HG02610 (cell line): ENCODE measurements around the gene HPCA.

Experiments used
- ATAC-seq: cut with Tn5 transposase; IDR thresholded peaks from one replicate; pipeline ENCODE4 v1.9.1; 2021; ENCODE audit warnings: mild to moderate bottlenecking, moderate library complexity; ENCODE audit not compliant: unreplicated experiment

The HPCA gene

DNA sequence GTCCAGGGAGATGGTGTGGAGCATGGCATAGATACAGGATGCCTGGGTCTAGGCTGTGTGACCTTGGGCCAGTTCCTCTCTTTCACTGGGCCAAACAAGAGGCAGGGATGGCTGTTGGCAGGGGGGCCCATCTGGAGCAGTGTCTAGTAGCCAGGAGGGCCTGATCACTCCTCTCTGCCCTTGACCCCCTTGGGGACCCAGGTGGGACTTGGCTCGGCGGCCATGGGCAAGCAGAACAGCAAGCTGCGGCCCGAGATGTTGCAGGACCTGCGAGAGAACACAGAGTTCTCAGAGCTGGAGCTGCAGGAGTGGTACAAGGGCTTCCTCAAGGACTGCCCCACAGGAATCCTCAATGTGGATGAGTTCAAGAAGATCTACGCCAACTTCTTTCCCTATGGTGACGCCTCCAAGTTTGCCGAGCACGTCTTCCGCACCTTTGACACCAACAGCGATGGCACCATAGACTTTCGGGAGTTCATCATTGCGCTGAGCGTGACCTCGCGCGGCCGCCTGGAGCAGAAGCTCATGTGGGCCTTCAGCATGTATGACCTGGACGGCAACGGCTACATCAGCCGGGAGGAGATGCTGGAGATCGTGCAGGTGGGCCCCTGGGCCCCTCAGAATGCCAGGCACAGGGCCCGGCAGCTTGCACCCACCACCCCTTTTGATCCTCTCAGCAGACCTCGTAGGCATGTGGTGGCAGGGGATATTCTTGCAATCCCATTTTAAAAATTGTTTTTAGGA is 2.6 kb downstream of the HPCA start:
- ATAC-seq: no peak

DNA sequence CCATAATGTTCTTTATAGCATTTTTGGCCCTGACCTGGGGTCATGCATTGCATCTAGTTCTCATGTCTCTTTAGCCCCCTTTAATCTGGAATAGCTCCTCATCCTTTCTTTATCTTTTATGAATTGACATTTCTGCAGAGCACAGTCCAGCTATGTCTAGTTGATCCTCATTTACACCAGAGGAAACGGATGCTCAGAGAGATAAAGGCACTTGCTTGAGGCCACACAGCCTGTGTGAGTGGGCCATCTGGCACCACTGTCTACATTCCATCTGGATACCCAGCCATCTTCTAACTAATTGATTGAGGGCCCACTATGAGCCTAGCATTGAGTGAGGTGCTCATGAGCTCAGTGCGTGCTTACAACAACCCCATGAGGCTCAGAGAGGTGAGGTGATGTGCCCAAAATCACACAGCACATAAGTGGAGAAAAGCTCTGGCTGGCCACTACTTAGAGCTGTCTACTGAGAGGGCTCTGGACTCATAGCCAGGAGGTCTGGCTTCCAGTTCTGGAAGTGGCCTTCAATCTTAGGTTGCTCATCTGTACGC is 3.5 kb downstream of the HPCA start:
- ATAC-seq: no peak

DNA sequence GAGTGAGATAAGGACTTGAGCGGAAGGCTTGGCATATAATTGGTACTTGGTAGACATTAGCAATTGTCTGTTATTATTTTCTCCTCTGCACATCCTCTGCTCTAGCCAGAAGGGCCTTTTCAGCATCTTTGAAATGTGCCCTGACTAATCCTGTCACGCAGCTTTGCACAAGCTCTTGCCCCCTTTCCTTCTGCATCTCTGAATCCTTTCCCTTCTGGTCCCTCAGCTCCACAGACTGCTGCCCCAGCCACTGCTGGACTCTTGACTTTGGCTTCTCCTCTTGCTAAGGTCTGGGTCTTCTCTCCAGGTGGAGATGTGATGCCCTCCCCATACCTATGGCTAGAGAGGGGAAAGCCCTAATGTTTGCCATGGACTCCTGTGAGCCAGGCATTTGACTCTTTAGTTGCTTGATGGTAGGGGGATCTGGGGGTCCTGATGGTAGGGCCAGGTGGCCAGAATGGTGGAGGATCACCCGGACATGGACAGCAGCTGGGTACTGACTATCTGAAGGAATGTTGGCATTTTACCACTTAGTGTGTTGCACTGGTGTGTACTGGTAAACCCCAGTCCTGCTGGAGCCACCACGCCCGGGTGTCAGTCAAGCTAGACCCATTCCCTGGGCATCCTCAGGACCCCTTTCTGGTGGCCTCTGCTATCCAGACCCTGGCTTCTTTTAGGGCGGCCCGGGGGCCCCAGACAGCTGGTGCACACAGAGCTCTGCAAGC is 4.4 kb downstream of the HPCA start:
- no peak for ATAC-seq

DNA sequence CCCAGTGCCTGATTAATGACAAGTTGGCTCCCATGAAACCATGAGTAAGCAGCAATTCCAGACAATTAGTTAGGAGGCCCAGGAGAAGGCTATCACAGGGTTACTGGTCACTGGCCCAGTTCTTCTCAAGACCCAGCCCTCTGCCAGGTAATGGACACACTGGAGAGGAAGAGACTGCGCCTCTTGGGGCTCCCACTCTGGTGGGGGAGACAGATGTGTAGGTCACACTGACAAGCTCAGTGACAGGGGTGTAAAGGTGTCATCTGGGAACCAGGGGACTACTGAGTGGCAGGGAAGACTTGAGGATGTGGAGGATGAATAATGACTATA is 4.9 kb downstream of the HPCA start:
- ATAC-seq: no peak

DNA sequence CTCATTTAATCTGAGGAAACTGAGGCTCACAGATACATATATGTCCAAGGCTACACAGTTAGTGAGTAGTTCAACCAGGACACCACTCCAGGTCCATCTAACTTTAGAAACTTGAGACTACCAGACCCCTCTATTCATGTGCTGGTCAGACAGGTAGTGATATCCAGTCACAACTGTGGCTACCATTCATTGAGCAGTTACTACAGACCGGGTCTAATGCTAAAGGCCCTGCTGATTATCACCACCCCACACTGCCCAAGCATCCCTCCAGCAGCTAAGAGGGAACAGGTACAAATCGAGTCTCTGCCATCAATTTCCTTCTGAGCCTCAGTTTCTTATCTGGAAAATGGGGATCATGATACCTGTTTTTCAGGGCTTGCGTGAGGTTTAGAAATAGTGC is 5.3 kb downstream of the HPCA start:
- ATAC-seq: no peak

DNA sequence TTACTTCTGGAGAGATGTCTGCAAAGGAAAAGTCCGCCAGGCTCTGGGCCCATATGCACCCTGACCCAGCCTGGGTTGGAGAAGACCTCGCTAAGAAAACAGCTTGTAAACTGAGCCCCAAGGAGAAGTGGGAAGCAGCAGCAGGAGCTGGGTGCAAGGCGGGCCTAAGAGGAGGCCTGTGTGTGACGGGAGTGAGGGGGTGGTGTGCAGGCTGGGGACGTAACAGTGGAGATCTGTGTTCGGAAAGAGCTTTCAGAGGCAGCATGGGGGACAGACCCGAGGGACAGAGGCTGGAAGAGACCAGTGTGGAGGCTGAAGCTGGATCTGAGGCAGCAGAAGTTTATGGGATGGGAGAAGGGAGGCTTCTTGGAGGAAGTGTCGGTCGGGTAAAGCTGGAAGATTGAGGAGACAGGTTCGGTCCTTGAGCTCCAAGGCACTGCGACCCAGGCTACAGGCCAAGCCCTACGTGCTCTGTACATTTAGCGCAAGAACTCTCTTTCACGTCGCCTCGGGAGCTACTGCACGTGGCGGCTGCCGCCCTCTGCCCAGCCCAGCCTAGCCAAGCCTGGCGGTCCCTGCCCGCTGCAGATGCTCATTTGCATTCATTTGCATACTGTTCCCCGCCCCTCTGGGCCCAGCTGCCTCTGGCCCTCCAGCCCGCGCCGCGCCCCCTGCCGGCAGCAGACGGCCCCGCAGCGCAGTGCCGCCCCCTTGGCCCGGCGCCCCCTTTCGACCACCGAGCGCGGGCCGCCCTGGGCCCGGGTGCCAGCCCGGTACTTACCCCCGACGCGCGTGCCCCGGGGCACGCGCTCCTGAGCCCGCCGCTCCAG is 6.3 kb downstream of the HPCA start:
- no peak for ATAC-seq

DNA sequence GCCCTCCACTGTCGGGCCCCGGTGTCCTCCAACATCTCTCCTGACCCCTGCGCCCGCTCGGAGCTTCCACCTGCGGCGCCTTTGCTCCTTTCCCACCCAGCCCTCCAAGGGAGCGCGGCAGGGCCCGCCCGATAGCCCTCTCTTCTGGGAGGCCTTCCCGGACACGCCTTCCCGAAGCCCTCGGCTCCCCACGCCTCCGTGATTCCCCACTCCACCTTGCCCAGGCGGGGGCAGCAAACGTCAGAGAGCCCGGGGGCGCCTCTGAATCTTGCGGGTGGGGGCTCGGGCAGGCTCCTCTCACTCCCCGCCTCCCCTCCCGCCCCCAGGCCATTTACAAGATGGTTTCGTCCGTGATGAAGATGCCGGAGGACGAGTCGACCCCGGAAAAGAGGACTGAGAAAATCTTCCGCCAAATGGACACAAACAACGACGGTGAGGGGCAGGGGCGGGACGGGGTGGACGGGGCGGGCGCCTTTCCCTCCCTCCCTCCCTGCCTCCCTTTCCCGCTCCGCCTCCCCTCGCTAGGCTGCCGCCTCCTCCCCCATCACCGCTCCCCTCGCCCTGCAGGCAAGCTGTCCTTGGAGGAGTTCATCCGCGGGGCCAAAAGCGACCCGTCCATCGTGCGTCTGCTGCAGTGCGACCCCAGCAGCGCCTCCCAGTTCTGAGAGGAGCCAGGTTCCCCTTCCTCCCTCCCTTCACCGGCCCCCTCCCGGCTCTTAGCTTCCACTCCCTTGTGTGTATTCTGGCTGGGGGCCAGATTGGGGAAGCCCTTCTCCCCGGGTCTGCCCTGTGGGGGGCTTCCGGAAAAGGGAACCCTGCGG is 7.1 kb downstream of the HPCA start:
- no peak for ATAC-seq

DNA sequence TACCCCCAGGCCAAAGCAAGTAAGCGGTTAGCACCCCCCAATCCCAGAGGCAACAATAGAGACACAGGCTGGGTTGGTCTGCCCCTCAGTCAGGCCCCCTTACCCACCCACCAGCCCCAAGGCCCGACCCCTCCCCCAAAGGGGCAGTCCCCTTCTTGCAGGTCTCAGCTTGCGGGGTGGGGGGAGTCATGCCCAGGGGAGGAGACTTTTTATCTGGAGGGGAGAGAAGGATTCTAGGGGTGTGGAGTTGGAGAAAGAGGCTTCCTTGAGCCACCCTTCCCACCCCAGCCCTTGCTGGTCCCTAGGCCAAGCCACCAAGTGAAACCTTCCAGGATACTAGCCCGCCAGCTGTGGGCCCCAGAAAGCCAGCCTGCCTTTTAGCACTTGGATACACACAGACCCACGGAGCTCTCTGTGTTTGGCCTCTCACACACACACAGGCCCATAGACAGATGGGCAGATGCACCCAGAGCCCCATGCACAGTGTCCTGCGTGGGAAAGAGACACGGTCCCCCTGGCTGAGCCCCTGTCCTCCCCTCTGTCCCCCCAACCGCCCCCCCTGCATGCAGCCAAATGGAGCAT is 7.8 kb downstream of the HPCA start:
- ATAC-seq: no peak

DNA sequence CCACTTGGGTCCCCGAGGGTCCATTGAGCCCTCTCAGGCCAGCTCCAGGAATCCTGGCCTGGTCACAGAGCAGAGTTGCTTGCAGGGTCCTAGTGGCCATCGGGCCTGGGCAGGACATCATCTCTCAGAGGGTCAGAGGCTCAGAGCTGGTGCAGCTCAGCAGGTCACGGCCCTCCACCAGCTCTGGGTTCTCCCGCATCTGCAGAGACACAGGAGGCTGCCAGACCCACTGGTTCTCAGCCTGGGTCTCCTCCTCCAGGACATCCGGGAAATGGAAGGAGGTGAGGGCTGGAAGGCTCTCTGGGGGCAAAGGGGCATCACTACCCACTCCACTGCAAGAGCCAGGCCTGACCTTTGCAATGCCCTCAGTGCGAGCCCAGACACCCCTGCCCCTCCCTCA is 8.4 kb downstream of the HPCA start:
- no peak for ATAC-seq

DNA sequence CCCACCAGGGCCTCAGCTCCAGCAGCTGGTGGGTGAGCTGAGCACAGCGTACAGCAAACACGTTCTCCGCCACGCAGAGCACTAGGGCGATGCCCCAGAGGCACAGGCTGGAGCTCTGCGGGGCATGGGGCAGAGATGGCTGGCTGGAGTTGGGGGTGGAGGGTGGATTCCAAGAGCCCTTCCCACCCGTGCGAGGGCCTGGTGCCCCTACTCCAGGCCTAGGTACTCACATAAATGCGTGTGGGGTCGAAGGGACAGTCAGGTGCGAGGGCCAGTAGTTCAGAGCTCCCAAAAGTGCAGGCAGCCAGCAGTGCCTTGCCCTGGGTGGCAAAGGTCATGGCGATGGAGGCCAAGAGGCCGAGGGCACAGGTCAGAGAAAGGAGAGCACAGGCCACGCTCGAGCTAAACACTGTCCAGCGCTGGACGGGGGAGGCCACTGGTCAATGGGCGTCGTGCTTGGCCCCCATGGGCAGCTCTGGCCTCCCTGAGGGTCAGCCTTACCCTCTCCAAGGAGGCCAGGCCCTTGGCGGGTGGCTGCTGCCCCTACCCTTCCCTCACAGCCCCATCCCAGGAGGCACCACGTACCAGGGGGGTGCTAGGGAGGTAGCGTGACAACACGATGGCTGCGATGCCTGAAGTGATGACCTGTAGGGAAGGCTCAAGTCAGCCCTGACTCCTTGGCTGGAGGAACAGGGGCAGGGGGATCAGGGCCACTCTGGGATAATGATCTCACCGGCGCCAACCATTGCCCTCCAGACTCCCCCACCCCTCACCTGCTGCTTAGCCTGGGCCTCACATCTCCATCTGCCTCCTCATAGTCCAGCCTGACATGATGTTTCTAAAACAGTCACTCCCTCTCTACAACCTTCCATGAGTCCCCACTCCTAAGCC is 9.3 kb downstream of the HPCA start:
- ATAC-seq: no peak

DNA sequence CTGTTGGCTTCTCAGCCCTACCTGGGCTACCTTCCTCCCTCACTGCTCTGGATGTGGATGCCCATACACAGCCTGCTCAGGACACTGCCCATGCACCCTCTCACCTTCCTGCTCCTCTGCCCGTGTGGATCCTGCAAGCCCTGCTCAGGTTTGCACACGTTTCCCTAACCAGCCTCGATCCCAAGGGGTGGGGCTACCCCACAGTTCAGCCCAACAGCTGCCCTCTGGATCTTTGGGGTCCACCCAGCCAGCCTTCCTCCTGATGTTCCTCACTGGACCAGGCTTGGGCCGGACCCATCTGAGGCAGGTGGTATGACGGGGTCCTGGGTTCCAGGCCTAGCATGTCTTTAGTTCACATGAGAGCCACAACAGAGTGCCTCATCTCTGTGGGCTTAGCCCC is 10.2 kb downstream of the HPCA start:
- ATAC-seq: no peak

DNA sequence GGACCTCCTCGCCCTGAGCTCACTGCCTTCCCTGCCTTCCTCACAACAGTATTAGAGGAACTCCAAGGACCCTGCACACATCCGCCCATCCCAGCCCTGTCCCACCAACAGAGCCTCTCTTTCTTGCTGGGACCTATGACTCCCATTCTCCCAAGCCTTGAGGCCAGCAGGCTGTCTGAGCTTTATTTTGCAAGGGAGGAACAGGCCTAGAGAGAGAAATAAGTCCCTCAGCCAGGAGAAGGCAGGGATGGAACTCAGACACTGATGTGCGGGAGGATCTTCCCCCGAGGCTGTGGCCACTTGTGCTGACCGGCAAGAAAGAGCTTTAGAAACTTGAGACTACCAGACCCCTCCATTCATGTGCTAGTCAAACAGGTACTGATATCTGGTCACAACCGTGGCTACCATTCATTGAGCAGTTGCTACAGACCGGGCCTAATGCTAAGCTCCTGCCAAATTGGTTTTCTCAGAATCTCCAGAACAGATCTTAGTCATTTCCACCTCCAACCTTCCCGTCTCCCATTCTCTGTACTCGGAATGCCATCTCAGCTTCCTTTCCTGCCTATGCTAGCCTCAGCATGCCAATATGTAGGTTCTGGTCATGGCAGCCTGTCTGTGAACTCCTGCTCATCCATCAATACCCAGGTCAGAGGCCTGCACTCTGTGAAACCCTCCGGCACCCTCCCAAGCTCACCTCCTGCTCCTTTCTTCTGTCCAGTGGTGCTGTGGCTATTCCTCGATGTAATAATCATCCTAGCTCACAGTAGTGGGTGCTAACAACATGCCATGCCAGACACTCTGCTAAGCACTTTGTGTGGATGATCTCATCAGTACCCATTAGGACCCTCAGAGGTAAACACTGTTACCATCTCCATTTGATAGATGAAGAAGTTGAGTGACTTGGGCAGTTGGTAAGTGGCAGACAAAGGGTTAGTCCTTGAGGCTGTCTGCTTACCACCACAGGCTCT is 11.1 kb downstream of the HPCA start:
- ATAC-seq: no peak

DNA sequence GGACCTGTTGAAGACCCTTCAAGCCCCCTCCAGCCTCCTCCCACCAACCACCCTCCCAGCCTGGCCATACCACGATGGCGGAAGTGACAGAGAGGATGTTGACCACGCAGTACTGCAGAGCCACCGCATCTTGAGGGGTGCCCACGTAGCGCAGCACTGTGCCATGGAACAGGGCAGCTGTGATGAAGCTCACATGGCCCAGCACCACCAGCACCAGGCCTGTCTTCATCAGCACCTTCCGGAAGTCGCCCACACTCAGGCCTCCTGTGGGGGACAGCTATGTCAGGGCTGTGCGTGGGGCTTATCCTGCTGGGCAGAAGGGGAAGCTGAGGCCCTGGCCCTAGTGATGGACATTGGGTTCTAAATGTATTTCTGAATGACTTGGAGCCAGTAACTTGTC is 11.8 kb downstream of the HPCA start:
- ATAC-seq: no peak

DNA sequence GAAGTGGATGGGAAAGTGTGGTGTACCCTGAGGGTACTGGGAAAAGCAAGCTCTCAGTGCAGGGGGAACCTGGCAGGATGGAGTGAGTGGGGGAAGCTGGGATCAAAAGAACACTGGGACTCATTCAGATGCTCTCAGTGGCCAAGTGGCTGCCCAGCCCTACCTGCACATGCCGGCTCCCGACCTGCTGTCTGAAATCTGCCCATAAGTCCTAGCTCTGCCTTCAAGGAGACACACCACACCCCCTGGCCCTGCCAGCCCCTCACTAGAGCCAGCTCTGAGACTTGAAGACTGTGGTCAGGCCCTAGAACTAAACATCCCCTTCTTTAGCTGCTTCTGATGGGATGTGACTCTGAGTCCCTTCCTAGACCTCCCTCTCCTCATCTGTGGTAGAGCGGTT is 12.7 kb downstream of the HPCA start:
- ATAC-seq: no peak

DNA sequence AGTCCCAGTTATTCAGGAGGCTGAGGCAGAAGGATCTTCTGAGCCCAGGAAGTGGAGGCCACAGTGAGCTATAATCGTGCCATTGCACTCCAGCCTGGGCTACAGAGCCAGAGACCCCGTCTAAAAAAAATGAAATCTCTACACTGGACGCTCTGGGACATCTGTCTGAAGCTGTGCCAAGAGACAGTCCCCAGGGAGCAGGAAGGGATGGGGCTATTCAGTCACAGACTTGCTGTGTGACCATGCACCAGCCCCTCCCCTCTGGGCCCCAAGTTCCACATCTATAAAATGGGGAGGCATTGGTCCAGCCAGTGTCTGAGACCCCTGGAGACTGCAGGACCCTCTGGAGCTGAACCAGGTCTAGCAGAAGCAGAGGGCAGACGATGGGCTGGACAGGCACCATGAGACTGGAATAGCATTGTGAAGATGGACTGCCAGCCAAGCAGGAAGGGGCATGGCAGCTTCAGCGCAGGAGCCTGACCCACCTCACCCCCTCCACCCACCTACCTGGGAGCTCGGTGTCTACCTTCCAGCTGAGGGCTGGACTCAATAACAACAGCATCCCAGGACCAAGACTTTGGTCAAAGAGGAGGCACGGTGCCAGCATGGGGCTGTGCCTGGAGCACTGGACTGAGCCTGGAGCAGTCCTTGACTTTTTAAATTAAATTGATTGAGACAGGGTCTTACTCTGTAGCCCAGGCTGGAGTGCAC is 13.4 kb downstream of the HPCA start:
- ATAC-seq: no peak

DNA sequence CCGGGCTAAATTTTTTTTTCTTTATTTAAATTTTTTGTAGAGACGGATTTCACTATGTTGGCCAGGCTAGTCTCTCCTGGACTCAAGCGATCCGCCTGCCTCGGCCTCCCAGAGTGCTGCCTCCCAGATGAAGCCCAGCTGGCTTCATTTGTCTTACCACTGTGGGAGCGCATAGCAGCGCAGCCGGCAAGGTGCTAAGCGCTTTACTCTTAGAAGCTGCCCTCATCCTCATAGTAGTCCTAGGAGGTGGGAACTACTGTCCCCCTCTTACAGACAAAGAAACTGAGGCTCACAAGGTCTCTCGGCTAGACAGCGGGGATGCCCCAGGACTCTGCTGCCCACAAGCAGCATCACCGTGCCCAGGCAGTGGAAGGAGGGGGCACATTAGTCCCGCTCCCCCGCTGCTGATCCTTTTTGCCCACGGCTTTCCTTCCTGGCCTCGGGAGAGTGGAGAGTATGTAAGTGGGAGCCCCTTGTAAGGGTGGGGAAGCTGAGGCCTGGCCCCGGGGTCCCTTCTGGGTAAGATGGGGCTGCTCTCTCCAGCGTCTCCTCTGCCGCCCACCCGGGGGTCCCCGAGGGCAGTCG is 14.2 kb downstream of the HPCA start:
- ATAC-seq: no peak
